ENCODE data around the gene ALX3. TPM values are rescaled to one million over a fixed set of nuclear protein-coding genes. Genes with fewer than 3 reads are reported as not detected.

The ALX3 gene
- total RNA-seq, 4 donors from 2014 or later, result not detected

GRCh38 chr1:110064576-110065337, 5.7 kb downstream of the ALX3 start:
- WGBS, 2 donors (ENCODE audit: low coverage in 1 of 2), result 86% methylated on average over 17 of the region's 18 CpGs; no CpG with 5 or more reads in 1 of the 2 donors
- no peak overlapping the region for H3K4me3 ChIP-seq

GRCh38 chr1:110063781-110064180, 6.7 kb downstream of the ALX3 start:
- WGBS, 2 donors (ENCODE audit: low coverage in 1 of 2), result 28 to 100% methylated on average over 1 to 3 of the region's 4 CpGs
- in situ Hi-C loops (cut with MboI; ENCODE audit: low pct_ligation_motif_present in 1 of 4, low pct_unique_long_range_greater_than_20kb in 1 of 4, low sequenced_read_pairs in 3 of 4), result no loop called here

More at GRCh38 chr1:110064576-110065337, 5.7 kb downstream of the ALX3 start:
- no peak overlapping the region for H3K27ac ChIP-seq
- no peak for DNase-seq
- peaks cover 41% of the 10 kb centered on the region for H3K27me3 ChIP-seq
- intact Hi-C loops (cut with DNase I; ENCODE audit: low total_unique reads), result no loop called here
- in situ Hi-C loops (cut with MboI; ENCODE audit: low pct_ligation_motif_present in 1 of 4, low pct_unique_long_range_greater_than_20kb in 1 of 4, low sequenced_read_pairs in 3 of 4), result no loop called here
- no peaks in the 10 kb centered on the region for H3K9me3 ChIP-seq
- peaks cover 11 to 24% (median 14%) of the 10 kb centered on the region in 4 donors for H3K4me1 ChIP-seq
- H3K36me3 ChIP-seq, result no peaks in the 10 kb centered on the region
- TF ChIP-seq POLR2A (IDR thresholded peaks at IDR 0.05), result no peak
- no peak for TF ChIP-seq POLR2AphosphoS5 (IDR thresholded peaks at IDR 0.05)
- TF ChIP-seq EP300 (IDR thresholded peaks at IDR 0.05; ENCODE audit: low read depth), result no peak
- no peak for TF ChIP-seq CTCF (IDR thresholded peaks at IDR 0.05)

GRCh38 chr1:110062612-110063011, 7.9 kb downstream of the ALX3 start:
- Histone ChIP-seq H3K4me1 (peaks cover 0 to 2% (median 0%) of the 10 kb centered on the region in 4 donors), H3K36me3 (peaks cover 0 to 6% (median 0%) of the 10 kb centered on the region in 4 donors), H3K27me3 (peaks cover 19% of the 10 kb centered on the region), H3K4me3 (no peak overlapping the region), H3K9me3 (no peaks in the 10 kb centered on the region), H3K27ac (no peak overlapping the region)
- no peak for DNase-seq
- 95% methylated on average over 2 of the region's 2 CpGs; no CpG with 5 or more reads in 1 of the 2 donors for WGBS, 2 donors (ENCODE audit: low coverage in 1 of 2)
- intact Hi-C loops (cut with DNase I; ENCODE audit: low total_unique reads) (no loop called here), in situ Hi-C loops (cut with MboI; ENCODE audit: low pct_ligation_motif_present in 1 of 4, low pct_unique_long_range_greater_than_20kb in 1 of 4, low sequenced_read_pairs in 3 of 4) (no loop called here)
- no peak for TF ChIP-seq POLR2A (IDR thresholded peaks at IDR 0.05)
- no peak for TF ChIP-seq POLR2AphosphoS5 (IDR thresholded peaks at IDR 0.05)
- no peak for TF ChIP-seq EP300 (IDR thresholded peaks at IDR 0.05; ENCODE audit: low read depth)
- no peak for TF ChIP-seq CTCF (IDR thresholded peaks at IDR 0.05)

More at GRCh38 chr1:110063781-110064180, 6.7 kb downstream of the ALX3 start:
- no peak for DNase-seq
- TF ChIP-seq POLR2A (IDR thresholded peaks at IDR 0.05), result no peak
- intact Hi-C loops (cut with DNase I; ENCODE audit: low total_unique reads), result no loop called here
- Histone ChIP-seq H3K9me3 (no peaks in the 10 kb centered on the region), H3K27me3 (peaks cover 31% of the 10 kb centered on the region), H3K4me1 (peaks cover 9 to 14% (median 10%) of the 10 kb centered on the region in 4 donors), H3K4me3 (no peak overlapping the region), H3K27ac (no peak overlapping the region), H3K36me3 (no peaks in the 10 kb centered on the region)

- TF ChIP-seq POLR2A (IDR thresholded peaks at IDR 0.05) (no peak), CTCF (IDR thresholded peaks at IDR 0.05) (no peak), EP300 (IDR thresholded peaks at IDR 0.05; ENCODE audit: low read depth) (no peak), POLR2AphosphoS5 (IDR thresholded peaks at IDR 0.05) (no peak)
- intact Hi-C loops (cut with DNase I; ENCODE audit: low total_unique reads) (no loop called here), in situ Hi-C loops (cut with MboI; ENCODE audit: low pct_ligation_motif_present in 1 of 4, low pct_unique_long_range_greater_than_20kb in 1 of 4, low sequenced_read_pairs in 3 of 4) (no loop called here)
- no peak overlapping the region for H3K27ac ChIP-seq
- H3K4me3 ChIP-seq, result no peak overlapping the region
- no peak for DNase-seq
- peaks cover 8% of the 10 kb centered on the region for H3K27me3 ChIP-seq
- no peaks in the 10 kb centered on the region for H3K9me3 ChIP-seq
- 94 to 97% methylated on average over 10 of the region's 10 CpGs for WGBS, 2 donors (ENCODE audit: low coverage in 1 of 2)
- H3K36me3 ChIP-seq, result peaks cover 0 to 8% (median 0%) of the 10 kb centered on the region in 4 donors
- peaks cover 0 to 11% (median 7%) of the 10 kb centered on the region in 4 donors for H3K4me1 ChIP-seq
Observed at GRCh38 chr1:110061341-110061740, 9.1 kb downstream of the ALX3 start.

Measured in transverse colon (tissue), 4 donors.